Activated CD4-positive, alpha-beta T cell treated with anti-CD3 and anti-CD28 coated beads, Interleukin-2, amount 50 U/mL, for 1 hour (primary cell): Measurements from ENCODE around the gene TSC2.

ENCODE experiments used
- DNase-seq: peaks from one replicate; pipeline ENCODE4 v3.0.0-alpha.2; 2020

The TSC2 gene

GRCh38 chr16:2072926-2073325, 25.1 kb downstream of the TSC2 start:
- no peak for DNase-seq

- DNase-seq = no peak
Observed at GRCh38 chr16:2074071-2074470, 26.3 kb downstream of the TSC2 start.

- no peak for DNase-seq
Observed at GRCh38 chr16:2075631-2076030, 27.8 kb downstream of the TSC2 start.

- DNase-seq = no peak
Observed at GRCh38 chr16:2076072-2076865, 28.5 kb downstream of the TSC2 start.

GRCh38 chr16:2077016-2077415, 29.2 kb downstream of the TSC2 start:
- no peak for DNase-seq

- DNase-seq = no peak
Observed at GRCh38 chr16:2077696-2078095, 29.9 kb downstream of the TSC2 start.

GRCh38 chr16:2078096-2078495, 30.3 kb downstream of the TSC2 start:
- no peak for DNase-seq

- no peak for DNase-seq
Observed at GRCh38 chr16:2078691-2079090, 30.9 kb downstream of the TSC2 start.

- no peak for DNase-seq
Observed at GRCh38 chr16:2079311-2079800, 31.6 kb downstream of the TSC2 start.

- DNase-seq = no peak
Observed at GRCh38 chr16:2079991-2080390, 32.2 kb downstream of the TSC2 start.

GRCh38 chr16:2081201-2082084, 33.7 kb downstream of the TSC2 start:
- DNase-seq = no peak

- DNase-seq = no peak
Observed at GRCh38 chr16:2082171-2082982, 34.6 kb downstream of the TSC2 start.

- DNase-seq = no peak
Observed at GRCh38 chr16:2082983-2083364, 35.2 kb downstream of the TSC2 start.

GRCh38 chr16:2083409-2083808, 35.6 kb downstream of the TSC2 start:
- DNase-seq = no peak

- DNase-seq = no peak
Observed at GRCh38 chr16:2083876-2084780, 36.3 kb downstream of the TSC2 start.

- no peak for DNase-seq
Observed at GRCh38 chr16:2084895-2085625, 37.3 kb downstream of the TSC2 start.

GRCh38 chr16:2085669-2086068, 37.9 kb downstream of the TSC2 start:
- no peak for DNase-seq

- DNase-seq = no peak
Observed at GRCh38 chr16:2086106-2086742, 38.4 kb downstream of the TSC2 start.

- DNase-seq = no peak
Observed at GRCh38 chr16:2086812-2087747, 39.3 kb downstream of the TSC2 start.
